HG03460 (cell line): ENCODE measurements around the gene AIFM3.
"Not testable (repeated sequence)": the region's sequence is repeated elsewhere in the genome, so short reads cannot be mapped to it uniquely, and the experiment has no call there.

Experiments
- ATAC-seq: cut with Tn5 transposase; IDR thresholded peaks from one replicate; pipeline ENCODE4 v1.9.1; 2021; ENCODE audit not compliant: unreplicated experiment

Gene AIFM3

DNA sequence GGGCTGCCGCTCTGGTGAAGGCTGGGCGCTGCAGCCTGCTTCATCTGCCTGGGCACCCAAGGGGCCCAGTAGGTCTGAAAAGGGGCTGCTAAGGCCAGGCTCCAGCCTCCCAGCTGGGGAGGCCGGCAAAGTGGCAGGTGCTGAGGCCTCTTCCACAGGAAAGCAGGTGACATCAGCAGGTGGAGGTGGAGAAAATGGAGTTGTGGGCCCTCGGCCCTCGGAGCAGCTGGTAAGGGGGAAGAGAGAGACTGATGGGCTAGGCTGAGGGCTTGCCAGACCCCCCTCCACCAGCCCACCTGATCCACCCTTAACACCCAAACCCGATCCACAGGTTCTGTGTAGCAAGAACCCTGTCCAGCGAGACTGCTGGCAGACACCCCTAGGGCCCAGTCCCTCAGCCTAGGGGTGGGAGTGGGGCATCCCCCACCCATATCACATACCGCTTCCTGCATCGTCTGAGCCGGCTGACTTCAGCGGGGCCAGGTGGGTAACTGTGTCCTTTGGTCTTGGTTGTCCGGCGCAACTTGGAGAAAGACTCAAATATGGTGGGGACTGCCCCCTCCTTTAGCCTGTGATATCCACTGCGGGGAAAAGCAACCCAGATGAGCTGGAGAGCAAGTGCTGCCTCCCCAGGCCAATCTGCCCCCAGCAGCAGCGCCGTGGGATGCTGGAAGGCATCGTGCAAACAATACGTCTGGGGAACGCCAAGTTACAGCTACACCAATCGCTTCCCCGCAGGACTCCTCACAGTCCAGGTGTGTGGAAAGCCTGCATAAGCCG lies 33.3 kb downstream of the AIFM3 start:
- ATAC-seq, result no peak

- no peak for ATAC-seq
Observed at GRCh38 chr22:21000987-21001600, 34.0 kb downstream of the AIFM3 start.

- peak; percentile 88 for ATAC-seq
Observed at GRCh38 chr22:21001601-21002325, 34.7 kb downstream of the AIFM3 start, which contains the start of gene THAP7. Gene THAP7 (minus strand): TSS chr22:21002118. CDS start chr22:21001911, 207 bp downstream.

- no peak for ATAC-seq
Observed at GRCh38 chr22:21003782-21004181, 36.7 kb downstream of the AIFM3 start.

DNA sequence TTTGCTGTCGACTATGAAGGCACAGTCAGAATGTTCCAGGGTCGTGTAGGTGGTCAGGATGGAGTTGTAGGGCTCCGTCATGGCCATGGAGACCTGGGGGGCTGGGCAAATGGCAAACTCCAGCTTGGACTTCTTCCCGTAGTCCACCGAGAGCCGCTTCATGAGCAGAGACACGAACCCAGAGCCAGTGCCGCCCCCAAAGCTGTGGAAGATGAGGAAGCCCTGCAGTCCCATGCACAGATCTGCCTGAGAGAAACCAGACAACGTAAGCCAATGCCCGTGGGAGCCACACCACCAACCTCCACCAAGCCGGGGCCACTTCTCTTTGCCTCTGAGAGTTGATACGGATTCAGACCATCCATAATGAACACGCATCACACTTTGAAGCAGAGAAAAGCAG lies 42.2 kb downstream of the AIFM3 start:
- ATAC-seq, result not testable (repeated sequence)

DNA sequence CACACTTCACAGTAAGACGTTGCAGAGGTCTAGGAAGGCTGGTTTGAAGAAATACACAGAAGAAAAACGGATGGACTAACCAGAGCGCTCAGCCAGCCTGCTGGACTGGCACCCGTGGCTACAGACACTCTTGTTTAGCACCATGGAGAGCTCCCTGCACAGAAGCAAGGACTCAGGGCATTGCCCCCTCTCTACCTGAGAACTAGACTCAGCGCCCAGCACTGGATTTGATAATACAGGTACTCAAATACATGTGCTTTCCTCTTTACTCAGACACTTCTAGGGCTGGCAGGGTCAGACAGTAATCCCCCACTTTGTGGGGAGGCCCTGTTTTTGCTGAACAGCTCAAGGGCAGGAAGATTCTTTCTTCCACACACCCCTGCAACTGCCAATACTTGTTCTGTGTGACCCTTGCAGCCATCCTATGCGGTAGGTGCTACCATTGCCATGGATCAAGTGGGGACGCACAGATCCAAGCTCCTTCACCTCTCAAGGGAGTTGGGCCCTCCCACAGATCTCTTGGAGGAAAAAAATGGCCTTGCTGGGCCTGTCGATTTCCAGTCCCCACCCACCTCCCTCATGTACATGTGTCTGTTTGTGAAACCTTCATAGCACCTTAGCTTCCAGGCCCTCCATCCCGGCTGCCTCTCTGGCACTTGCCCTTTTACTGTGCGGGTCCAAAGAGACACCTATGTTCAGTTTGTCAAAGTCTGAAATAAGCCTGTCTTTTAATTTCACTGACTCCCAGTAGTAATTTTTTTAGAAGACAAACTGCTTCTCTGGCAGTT lies 42.8 kb downstream of the AIFM3 start:
- no peak for ATAC-seq

DNA sequence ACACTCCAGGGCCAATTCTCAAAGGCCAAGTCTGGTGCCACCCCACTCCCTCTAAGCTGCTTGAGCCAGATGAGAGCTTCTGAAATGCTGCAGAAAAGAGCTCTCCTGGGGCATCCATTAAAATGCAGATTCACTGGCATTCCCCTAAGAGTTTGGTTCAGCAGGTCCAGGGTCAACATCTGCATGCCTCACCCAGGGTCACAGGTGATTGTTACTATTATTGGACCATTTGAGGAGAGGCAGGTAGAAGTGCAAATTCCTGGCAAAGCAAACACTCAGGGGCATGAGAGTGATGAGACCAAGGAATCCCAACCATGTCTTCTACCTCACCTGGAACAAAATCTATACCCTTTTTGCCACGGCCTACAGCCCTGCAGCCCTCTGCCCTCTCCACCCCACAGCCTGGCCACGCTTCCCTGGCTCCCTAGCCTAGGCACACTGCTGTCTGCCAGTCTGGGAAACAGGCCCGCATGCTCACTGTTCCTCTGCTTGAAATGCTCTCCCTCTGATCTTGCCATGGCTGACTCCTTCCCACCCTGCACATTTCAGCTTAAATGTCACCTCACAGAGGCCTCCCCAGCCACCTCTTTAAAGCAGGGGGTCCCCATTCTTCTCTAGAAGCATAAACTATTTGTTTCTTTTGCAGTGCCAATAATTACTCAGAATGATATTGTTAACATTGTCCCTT lies 43.5 kb downstream of the AIFM3 start:
- no peak for ATAC-seq

DNA sequence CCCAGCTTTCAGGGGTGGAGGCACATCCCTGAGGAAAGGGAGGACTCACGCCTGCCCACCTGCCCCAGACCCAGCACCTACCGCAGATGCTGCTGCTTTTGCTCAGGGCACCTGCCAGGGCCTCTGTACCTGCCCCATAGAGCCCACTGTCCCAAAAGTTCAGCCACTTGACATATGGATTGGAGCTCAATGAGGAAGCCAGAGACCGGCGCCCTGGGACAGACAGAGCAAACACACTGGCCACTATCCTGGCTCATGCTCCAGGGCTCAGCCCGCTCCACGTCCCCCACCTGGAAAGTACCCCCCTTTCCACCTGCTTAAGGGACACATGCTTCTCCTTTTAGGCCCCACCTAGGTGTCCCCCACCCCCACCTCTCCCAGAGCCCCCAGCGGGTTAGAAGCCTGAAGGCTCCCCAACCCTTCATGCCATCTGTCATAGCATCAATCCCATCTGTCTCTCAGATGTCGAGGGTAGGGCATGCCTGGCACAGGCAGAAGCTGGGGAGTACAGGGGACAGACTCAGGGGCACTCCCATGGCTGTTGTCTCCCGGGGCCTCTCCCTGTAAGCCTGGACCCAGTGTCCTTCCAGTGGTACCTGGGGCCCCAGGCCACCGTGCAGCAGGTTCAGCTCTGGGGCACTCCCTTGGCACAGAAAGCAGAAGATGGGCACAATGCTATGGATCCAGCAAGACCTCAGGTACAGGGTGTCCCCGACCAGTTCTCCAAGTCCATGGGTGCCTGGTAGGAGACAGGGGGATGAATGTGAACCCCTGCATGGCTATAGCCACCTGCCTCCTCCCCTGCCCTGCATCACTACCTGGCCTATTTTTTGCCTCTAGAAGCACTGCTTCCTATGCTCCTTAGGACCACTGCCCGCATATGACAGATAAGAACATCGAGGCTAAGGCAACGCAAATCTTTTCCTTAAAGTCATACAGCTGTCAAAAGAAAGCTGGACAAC lies 45.7 kb downstream of the AIFM3 start:
- ATAC-seq, result no peak

DNA sequence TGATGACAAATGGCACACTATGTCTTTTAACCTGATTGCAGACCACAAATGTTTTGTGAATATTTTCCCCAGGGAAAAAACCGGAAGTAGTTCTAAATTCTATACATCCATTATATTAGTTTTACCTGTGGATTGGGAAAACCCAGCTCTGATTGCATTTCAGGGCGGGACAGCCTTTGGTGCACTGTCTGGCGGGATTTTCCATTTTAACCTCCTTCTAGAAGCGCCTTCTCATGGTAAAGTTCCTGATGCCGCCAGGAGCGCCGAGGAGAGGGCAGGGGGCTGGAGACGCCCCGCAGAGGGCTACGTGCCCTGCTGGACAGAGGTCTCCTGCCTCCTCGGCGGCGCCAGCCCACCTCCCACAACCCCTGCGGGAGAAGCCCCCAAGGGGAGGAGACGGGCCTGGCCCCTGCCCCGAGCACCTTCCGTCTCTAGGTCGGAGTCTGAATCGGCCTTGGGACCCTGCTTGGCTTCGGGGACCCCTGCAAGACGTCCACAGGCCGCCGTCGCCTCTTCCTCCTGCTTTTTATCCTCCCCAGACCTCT lies 46.7 kb downstream of the AIFM3 start:
- no peak for ATAC-seq

- peak; percentile 73 for ATAC-seq
Observed at GRCh38 chr22:21014202-21014725, 47.2 kb downstream of the AIFM3 start.

GRCh38 chr22:21014726-21015465 lies 47.8 kb downstream of the AIFM3 start, which contains the start of gene P2RX6:
Gene P2RX6 (plus strand): TSS chr22:21015165. CDS start chr22:21015175, 10 bp downstream.
- ATAC-seq, result no peak

DNA sequence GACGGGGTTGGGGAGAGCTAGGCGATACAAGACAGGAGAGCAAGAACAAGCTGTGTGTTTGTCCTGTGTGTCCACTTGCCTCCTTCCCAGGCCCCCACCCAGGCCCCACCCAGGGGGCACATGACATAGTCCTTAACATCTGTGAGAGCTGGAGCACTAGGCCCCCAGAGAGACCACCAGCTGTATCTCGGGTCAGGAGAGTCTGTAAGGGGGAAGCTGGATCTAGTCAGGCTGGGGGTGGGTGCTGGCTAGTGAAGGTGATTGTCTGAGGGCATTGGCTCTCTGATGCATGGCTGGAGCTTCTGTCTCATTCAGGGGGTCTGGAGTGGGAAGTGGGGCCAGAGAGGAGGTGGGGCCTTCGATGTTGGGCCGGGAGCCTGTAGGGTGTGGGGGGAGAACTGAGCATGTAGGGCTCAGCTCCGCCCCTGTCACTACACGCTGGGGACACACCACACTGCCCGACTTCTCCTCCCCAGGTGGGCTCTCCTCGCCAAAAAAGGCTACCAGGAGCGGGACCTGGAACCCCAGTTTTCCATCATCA lies 48.5 kb downstream of the AIFM3 start:
- ATAC-seq, result no peak

DNA sequence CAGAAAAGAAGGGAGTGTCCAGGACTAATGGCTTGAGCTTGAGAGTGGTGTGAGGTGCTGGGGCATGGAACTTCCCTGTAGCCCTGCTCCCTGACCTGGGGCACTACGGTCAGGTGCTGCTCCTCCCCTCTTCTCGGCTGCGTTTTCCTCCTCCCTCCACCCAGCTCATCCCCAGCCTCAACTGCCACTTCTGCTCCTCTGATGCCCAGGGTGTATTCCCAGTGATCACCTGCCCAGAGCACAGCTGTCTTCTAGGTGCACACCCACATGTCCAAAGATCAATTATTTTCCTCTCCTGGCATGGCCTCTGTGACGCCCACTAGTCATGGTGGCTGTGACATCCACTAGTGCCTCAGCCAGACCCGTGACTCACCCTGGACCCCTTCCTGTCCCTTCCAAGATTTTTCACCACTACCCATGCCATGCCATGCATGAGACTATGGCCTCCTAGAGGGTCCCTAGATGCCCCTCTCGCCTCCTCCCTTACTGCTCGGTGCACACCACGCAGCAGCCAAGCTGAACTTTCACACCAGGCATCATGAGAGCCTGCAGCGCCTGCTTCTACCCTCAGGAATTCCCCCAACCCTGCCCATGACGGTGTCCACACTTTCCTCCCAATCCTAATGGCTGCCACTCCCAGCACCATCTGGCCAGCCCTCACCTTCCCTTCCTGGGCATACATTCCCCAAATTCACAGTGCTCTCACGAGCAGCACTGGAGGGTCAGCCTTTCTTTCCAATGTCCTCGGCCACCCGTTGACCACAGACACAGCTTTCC lies 49.8 kb downstream of the AIFM3 start:
- ATAC-seq, result no peak

DNA sequence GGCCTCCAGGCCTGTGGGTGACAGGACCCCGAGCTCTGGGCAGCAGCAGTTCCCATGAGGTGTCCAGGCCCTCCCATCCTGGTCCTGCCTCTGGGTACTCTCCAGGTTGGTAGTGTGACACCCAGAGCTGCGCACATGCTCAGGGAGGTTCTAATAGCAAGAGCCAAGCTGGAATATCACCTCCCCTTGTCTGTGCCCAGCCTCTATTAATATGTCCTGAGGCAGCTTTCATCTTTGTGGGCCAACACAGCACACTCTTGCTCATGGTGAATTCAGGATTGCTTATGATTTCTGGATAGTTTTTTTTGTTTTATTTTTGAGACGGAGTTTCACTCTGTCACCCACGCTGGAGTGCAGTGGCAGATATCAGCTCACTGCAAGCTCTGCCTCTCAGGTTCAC lies 51.3 kb downstream of the AIFM3 start:
- no peak for ATAC-seq

GRCh38 chr22:21020802-21021429 lies 53.9 kb downstream of the AIFM3 start:
- ATAC-seq, result no peak

GRCh38 chr22:21022507-21022906 lies 55.5 kb downstream of the AIFM3 start:
- no peak for ATAC-seq
